HCT116 (cell line): Measurements from ENCODE around the gene CUEDC1. TPM values are rescaled to one million over a fixed set of nuclear protein-coding genes. Genes with fewer than 3 reads are reported as not detected.
A peak's percentile ranks its signal among the peaks of the same experiment; 100 is the strongest.

Experiments used
- ATAC-seq: fragments of 200-7000 bp; cut with Tn5 transposase; 2 replicates; pipeline ENCODE4 v1.9.1; 2020; ENCODE audit warnings: mild to moderate bottlenecking, moderate library complexity
- BruUV-seq: library from RNA; stranded (reverse); fragments of 400-500 nt; replicated peaks from 2 replicates; lab custom pipeline; 2021; lab: Mats Ljungman, UMichigan
- CTCF ChIA-PET: fragments of 300-600 bp; sonication (Branson Sonifier 250); formaldehyde crosslinking; loops from one replicate; lab custom pipeline; 2021; ENCODE audit warnings: antibody characterized with exemption; lab: Charles Lee
- POLR2A ChIA-PET: fragments of 300-600, 350-600 bp; sonication (Branson Sonifier 250); formaldehyde crosslinking; loops from one replicate; lab custom pipeline; 2021; ENCODE audit warnings: antibody characterized with exemption; lab: Charles Lee
- RAD21 ChIA-PET, 2 experiments: fragments of 300-600 bp; sonication (Branson Sonifier 250); formaldehyde crosslinking; loops; one replicate each; lab custom pipeline; 2023; ENCODE audit warnings: low total read pairs in 2 of 2; ENCODE audit not compliant: uncharacterized antibody in 2 of 2, unreplicated experiment in 2 of 2, low non-redundant PET in 1 of 2; lab: Charles Lee
- DNase-seq: peaks from one replicate; pipeline ENCODE4 v3.0.0-alpha.2; 2010; ENCODE audit warnings: low read depth, low spot score
- H2AFZ ChIP-seq: fragments of 200-600 bp; shearing (Covaris generic), sonication (generic); 2 replicates; pipeline ENCODE4 v1.6.1; 2017; ENCODE audit warnings: low read depth, mixed run types, mixed read lengths, antibody characterized with exemption, low read length; ENCODE audit not compliant: poor library complexity, severe bottlenecking
- H3K27ac ChIP-seq: 2 replicates; pipeline ENCODE4 v1.5.1; 2012; ENCODE audit warnings: low read depth, low read length
- H3K27me3 ChIP-seq: fragments of 200-600 bp; sonication (generic); 2 replicates; pipeline ENCODE4 v1.6.1; 2016; ENCODE audit warnings: mixed run types, low read length, mixed read lengths; ENCODE audit not compliant: insufficient read depth
- H3K36me3 ChIP-seq, 2 experiments: fragments of 200-500 bp in 1 of 2; fragments of 200-600 bp in 1 of 2; sonication (Bioruptor generic) in 1 of 2; sonication (generic) in 1 of 2; 2 replicates each; pipeline versions ENCODE4 v1.5.1 to v1.6.1; 2014 to 2016; ENCODE audit warnings: low read length in 2 of 2, inconsistent platforms in 1 of 2, mixed read lengths in 1 of 2, mixed run types in 1 of 2; ENCODE audit not compliant: insufficient read depth in 2 of 2, control insufficient read depth in 1 of 2
- H3K4me1 ChIP-seq, 2 experiments: fragments of 200-600 bp in 1 of 2; sonication (generic) in 1 of 2; 2 replicates each; pipeline versions ENCODE4 v1.5.1 to v1.6.1; 2012 to 2017; ENCODE audit warnings: low read length in 2 of 2, inconsistent platforms in 1 of 2, mild to moderate bottlenecking in 1 of 2, mixed read lengths in 1 of 2, mixed run types in 1 of 2, moderate library complexity in 1 of 2; ENCODE audit not compliant: insufficient read depth in 2 of 2, control insufficient read depth in 1 of 2
- H3K4me2 ChIP-seq: fragments of 200-600 bp; sonication (generic); 2 replicates; pipeline ENCODE4 v1.6.1; 2017; ENCODE audit warnings: mixed run types, low read length, mixed read lengths
- H3K4me3 ChIP-seq, 2 experiments: fragments of 200-600 bp in 1 of 2; sonication (generic) in 1 of 2; replicated peaks in 1 of 2; 2 replicates each; pipeline ENCODE4 v1.5.1; 2011 to 2016; ENCODE audit warnings: low read length in 2 of 2, control low read depth in 1 of 2, low read depth in 1 of 2, mild to moderate bottlenecking in 1 of 2, mixed read lengths in 1 of 2, mixed run types in 1 of 2
- H3K79me2 ChIP-seq: fragments of 200-600 bp; sonication (generic); 2 replicates; pipeline ENCODE4 v1.6.1; 2017; ENCODE audit warnings: mild to moderate bottlenecking, mixed run types, low read length, moderate library complexity, mixed read lengths; ENCODE audit not compliant: insufficient read depth
- H3K9ac ChIP-seq: fragments of 200-600 bp; sonication (generic); 2 replicates; pipeline ENCODE4 v1.6.1; 2016; ENCODE audit warnings: low read length, mixed read lengths
- H3K9me2 ChIP-seq: fragments of 200-600 bp; sonication (generic), shearing (Covaris generic); 2 replicates; pipeline ENCODE4 v1.6.1; 2017; ENCODE audit warnings: mixed run types, mild to moderate bottlenecking, moderate library complexity; ENCODE audit not compliant: insufficient read depth
- H3K9me3 ChIP-seq, 2 experiments: fragments of 200-500 bp in 1 of 2; fragments of 200-600 bp in 1 of 2; sonication (Bioruptor generic) in 1 of 2; sonication (generic) in 1 of 2; 2 replicates each; pipeline ENCODE4 v1.6.1; 2014 to 2017; ENCODE audit warnings: low read length in 2 of 2, mixed read lengths in 2 of 2, inconsistent platforms in 1 of 2, low read depth in 1 of 2, mild to moderate bottlenecking in 1 of 2, mixed run types in 1 of 2, moderate library complexity in 1 of 2; ENCODE audit not compliant: control insufficient read depth in 1 of 2, insufficient read depth in 1 of 2
- H4K20me1 ChIP-seq: fragments of 200-600 bp; sonication (generic), shearing (Covaris generic); 2 replicates; pipeline ENCODE4 v1.6.1; 2017; ENCODE audit warnings: mixed run types, mild to moderate bottlenecking, moderate library complexity; ENCODE audit not compliant: insufficient read depth
- CBX3 ChIP-seq: IDR thresholded peaks from 2 replicates; pipeline ENCODE4 v1.6.1; 2012; ENCODE audit warnings: low read depth
- CEBPB ChIP-seq: IDR thresholded peaks from 2 replicates; pipeline ENCODE4 v1.6.1; 2012; ENCODE audit warnings: low read depth
- EGR1 ChIP-seq: IDR thresholded peaks from 2 replicates; pipeline ENCODE4 v1.6.1; 2012; ENCODE audit warnings: low read depth
- ELF1 ChIP-seq: IDR thresholded peaks from 2 replicates; pipeline ENCODE4 v1.6.1; 2012; ENCODE audit warnings: low read depth, borderline replicate concordance
- EZH2 ChIP-seq: fragments of 200-600 bp; sonication (generic); IDR thresholded peaks from 2 replicates; pipeline ENCODE4 v1.6.1; 2017; ENCODE audit warnings: antibody characterized with exemption, mixed run types
- FOSL1 ChIP-seq: IDR thresholded peaks from 2 replicates; pipeline ENCODE4 v1.6.1; 2012; ENCODE audit warnings: low read depth
- JUND ChIP-seq: IDR thresholded peaks from 2 replicates; pipeline ENCODE4 v1.6.1; 2012
- POLR2A ChIP-seq: IDR thresholded peaks from 2 replicates; pipeline ENCODE4 v1.7.0; 2011; ENCODE audit warnings: borderline replicate concordance; ENCODE audit not compliant: insufficient read depth, insufficient read length; ENCODE audit errors: extremely low read depth
- POLR2AphosphoS5 ChIP-seq: IDR thresholded peaks from 2 replicates; pipeline ENCODE4 v1.6.1; 2011; ENCODE audit warnings: mild to moderate bottlenecking, low read depth, low read length, moderate library complexity
- RAD21 ChIP-seq: IDR thresholded peaks from 2 replicates; pipeline ENCODE4 v1.6.1; 2012; ENCODE audit warnings: low read depth, mild to moderate bottlenecking
- SIN3A ChIP-seq: IDR thresholded peaks from 2 replicates; pipeline ENCODE4 v1.6.1; 2012; ENCODE audit warnings: low read depth
- SRF ChIP-seq: IDR thresholded peaks from 2 replicates; pipeline ENCODE4 v1.6.1; 2012; ENCODE audit warnings: low read depth
- TCF7L2 ChIP-seq: IDR thresholded peaks from 2 replicates; pipeline ENCODE4 v1.7.0; 2011; ENCODE audit warnings: borderline replicate concordance, inconsistent platforms; ENCODE audit not compliant: insufficient read depth, insufficient read length; ENCODE audit errors: extremely low read depth
- YY1 ChIP-seq: IDR thresholded peaks from 2 replicates; pipeline ENCODE4 v1.6.1; 2011; ENCODE audit warnings: low read length, low read depth, moderate library complexity, mild to moderate bottlenecking; ENCODE audit not compliant: insufficient replicate concordance; ENCODE audit errors: extremely low read depth
- ZNF274 ChIP-seq: fragments of 200-500 bp; sonication (Bioruptor generic); IDR thresholded peaks from 2 replicates; pipeline ENCODE4 v1.6.1; 2014; ENCODE audit warnings: mild to moderate bottlenecking, low read depth, low read length, inconsistent platforms
- intact Hi-C: fragments of 100-400 bp; cut with micrococcal nuclease; formaldehyde crosslinking; loops from 2 replicates; pipeline ENCODE4 v1.10.0; 2022
- total RNA-seq: library from RNA; stranded (reverse); gene quantifications from one replicate; pipeline ENCODE4 v1.2.1, GENCODE V29; 2021; ENCODE audit not compliant: unreplicated experiment
- TF ChIP-seq, protein P1 (sequence below): IDR thresholded peaks from 2 replicates; pipeline ENCODE4 v1.6.1; 2012
- TF ChIP-seq, protein P2 (sequence below): IDR thresholded peaks from 2 replicates; pipeline ENCODE4 v1.6.1; 2011; ENCODE audit warnings: mild to moderate bottlenecking, low read length, moderate library complexity; ENCODE audit not compliant: insufficient replicate concordance; ENCODE audit errors: extremely low read depth
- TF ChIP-seq, protein P3 (sequence below), 3 experiments: fragments of 200-600 bp in 1 of 3; sonication (generic) in 1 of 3; IDR thresholded peaks in 2 of 3; conservative IDR thresholded peaks in 1 of 3; 2 replicates each; pipeline ENCODE4 v1.5.1; 2012 to 2017; ENCODE audit warnings: low read depth in 2 of 3, low read length in 2 of 3, antibody characterized with exemption in 1 of 3, borderline replicate concordance in 1 of 3, control low read depth in 1 of 3, mild to moderate bottlenecking in 1 of 3, mixed read lengths in 1 of 3, mixed run types in 1 of 3, moderate library complexity in 1 of 3; ENCODE audit not compliant: insufficient read depth in 1 of 3

CUEDC1 gene
- total RNA-seq, 1 experiment from 2014 or later, result 60.2 TPM

- H3K4me2 ChIP-seq, result no peak overlapping the region
- no peak for DNase-seq
- RAD21 ChIA-PET, result interaction anchor here (0.9 to 2.1 kb wide), 2 partner anchors 85 kb away, joined by 3 to 4 read pairs; no protein-coding TSS in a partner anchor
- CTCF ChIA-PET, result interaction anchor here (0.7 to 3.1 kb wide), 21 partner anchors 9 to 725 kb away, joined by 3 to 24 read pairs (median 6); partner anchors contain the start of genes DYNLL2 and MRPS23
- intact Hi-C loops, result loop anchor here (1.0 to 5.0 kb wide), 2 partner anchors 235 to 701 kb away; no protein-coding TSS in a partner anchor
- H2AFZ ChIP-seq, result peak overlapping the region; percentile 28
- no peaks in the 10 kb centered on the region for H3K36me3 ChIP-seq
- H3K9ac ChIP-seq, result no peak overlapping the region
- H3K9me2 ChIP-seq, result no peaks in the 10 kb centered on the region
- no peaks in the 10 kb centered on the region for H3K9me3 ChIP-seq
- H3K79me2 ChIP-seq, result no peaks in the 10 kb centered on the region
- no TSS peak for BruUV-seq
- POLR2A ChIA-PET, result interaction anchor here (1.0 kb wide), 1 partner anchor 251 kb away, joined by 3 read pairs; the partner anchor contains the start of gene DYNLL2
- H3K4me1 ChIP-seq, result peaks cover 0 to 15% of the 10 kb centered on the region in 2 experiments; a peak in 2 of 4 replicates
- no peak overlapping the region for H3K27ac ChIP-seq
- no peaks in the 10 kb centered on the region for H3K27me3 ChIP-seq
- H4K20me1 ChIP-seq, result no peaks in the 10 kb centered on the region
- ATAC-seq, result no peak
- no peak overlapping the region for H3K4me3 ChIP-seq
- TF ChIP-seq ELF1, result no peak
- TF ChIP-seq POLR2A, result no peak
- TF ChIP-seq SIN3A, result no peak
- TF ChIP-seq CBX3, result no peak
- TF ChIP-seq YY1, result no peak
- TF ChIP-seq ZNF274, result no peak
- no peak for TF ChIP-seq TCF7L2
- TF ChIP-seq, protein P1, sequence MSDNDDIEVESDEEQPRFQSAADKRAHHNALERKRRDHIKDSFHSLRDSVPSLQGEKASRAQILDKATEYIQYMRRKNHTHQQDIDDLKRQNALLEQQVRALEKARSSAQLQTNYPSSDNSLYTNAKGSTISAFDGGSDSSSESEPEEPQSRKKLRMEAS, result no peak
- no peak for TF ChIP-seq EZH2
- TF ChIP-seq RAD21, result no peak
- no peak for TF ChIP-seq EGR1
- no peak for TF ChIP-seq POLR2AphosphoS5
- TF ChIP-seq, protein P2, sequence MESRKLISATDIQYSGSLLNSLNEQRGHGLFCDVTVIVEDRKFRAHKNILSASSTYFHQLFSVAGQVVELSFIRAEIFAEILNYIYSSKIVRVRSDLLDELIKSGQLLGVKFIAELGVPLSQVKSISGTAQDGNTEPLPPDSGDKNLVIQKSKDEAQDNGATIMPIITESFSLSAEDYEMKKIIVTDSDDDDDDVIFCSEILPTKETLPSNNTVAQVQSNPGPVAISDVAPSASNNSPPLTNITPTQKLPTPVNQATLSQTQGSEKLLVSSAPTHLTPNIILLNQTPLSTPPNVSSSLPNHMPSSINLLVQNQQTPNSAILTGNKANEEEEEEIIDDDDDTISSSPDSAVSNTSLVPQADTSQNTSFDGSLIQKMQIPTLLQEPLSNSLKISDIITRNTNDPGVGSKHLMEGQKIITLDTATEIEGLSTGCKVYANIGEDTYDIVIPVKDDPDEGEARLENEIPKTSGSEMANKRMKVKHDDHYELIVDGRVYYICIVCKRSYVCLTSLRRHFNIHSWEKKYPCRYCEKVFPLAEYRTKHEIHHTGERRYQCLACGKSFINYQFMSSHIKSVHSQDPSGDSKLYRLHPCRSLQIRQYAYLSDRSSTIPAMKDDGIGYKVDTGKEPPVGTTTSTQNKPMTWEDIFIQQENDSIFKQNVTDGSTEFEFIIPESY, result no peak
- no peak for TF ChIP-seq SRF
- TF ChIP-seq JUND, result no peak
- TF ChIP-seq, protein P3, sequence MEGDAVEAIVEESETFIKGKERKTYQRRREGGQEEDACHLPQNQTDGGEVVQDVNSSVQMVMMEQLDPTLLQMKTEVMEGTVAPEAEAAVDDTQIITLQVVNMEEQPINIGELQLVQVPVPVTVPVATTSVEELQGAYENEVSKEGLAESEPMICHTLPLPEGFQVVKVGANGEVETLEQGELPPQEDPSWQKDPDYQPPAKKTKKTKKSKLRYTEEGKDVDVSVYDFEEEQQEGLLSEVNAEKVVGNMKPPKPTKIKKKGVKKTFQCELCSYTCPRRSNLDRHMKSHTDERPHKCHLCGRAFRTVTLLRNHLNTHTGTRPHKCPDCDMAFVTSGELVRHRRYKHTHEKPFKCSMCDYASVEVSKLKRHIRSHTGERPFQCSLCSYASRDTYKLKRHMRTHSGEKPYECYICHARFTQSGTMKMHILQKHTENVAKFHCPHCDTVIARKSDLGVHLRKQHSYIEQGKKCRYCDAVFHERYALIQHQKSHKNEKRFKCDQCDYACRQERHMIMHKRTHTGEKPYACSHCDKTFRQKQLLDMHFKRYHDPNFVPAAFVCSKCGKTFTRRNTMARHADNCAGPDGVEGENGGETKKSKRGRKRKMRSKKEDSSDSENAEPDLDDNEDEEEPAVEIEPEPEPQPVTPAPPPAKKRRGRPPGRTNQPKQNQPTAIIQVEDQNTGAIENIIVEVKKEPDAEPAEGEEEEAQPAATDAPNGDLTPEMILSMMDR (IDR thresholded peaks at IDR 0.05 in 2 of 3, conservative IDR thresholded peaks at IDR 0.05 in 1 of 3; ENCODE audit: borderline replicate concordance in 1 of 3, insufficient read depth in 1 of 3, low read depth in 2 of 3, low read length in 2 of 3), result no peak
- no peak for TF ChIP-seq CEBPB
- no peak for TF ChIP-seq FOSL1
Observed at GRCh38 chr17:57832314-57833178, 122.7 kb downstream of the CUEDC1 start.
